HG03457 (cell line): ENCODE data around the gene RCOR3.
"Not testable (repeated sequence)": the region's sequence is repeated elsewhere in the genome, so short reads cannot be mapped to it uniquely, and the experiment has no call there.

Source experiments
- ATAC-seq: cut with Tn5 transposase; IDR thresholded peaks from one replicate; pipeline ENCODE4 v1.9.1; 2021; ENCODE audit warnings: moderate number of reproducible peaks; ENCODE audit not compliant: unreplicated experiment

The RCOR3 gene

DNA sequence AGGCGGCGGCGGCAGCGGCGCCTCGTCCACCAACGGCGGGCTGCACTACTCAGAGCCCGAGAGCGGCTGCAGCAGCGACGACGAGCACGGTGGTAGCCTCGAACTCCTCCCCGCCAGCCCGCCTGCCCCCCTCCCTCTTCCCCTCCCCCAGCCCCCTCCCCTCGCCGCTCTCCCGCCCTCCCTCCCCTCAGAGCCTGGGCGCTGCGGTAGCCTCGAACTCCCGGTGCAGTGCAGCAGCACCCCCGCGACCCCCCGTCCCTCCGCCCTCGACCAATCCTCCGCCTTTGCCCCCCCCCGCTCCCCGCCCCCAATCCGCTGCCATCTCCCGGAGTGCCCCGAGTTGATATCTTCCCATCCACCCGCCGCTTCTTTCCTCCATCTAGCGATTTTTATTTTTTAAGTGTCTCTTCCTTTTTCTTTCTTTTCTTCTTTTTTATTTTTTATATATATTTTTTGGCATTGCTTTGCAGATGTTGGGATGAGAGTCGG is 516 bp downstream of the RCOR3 start:
- no peak for ATAC-seq

DNA sequence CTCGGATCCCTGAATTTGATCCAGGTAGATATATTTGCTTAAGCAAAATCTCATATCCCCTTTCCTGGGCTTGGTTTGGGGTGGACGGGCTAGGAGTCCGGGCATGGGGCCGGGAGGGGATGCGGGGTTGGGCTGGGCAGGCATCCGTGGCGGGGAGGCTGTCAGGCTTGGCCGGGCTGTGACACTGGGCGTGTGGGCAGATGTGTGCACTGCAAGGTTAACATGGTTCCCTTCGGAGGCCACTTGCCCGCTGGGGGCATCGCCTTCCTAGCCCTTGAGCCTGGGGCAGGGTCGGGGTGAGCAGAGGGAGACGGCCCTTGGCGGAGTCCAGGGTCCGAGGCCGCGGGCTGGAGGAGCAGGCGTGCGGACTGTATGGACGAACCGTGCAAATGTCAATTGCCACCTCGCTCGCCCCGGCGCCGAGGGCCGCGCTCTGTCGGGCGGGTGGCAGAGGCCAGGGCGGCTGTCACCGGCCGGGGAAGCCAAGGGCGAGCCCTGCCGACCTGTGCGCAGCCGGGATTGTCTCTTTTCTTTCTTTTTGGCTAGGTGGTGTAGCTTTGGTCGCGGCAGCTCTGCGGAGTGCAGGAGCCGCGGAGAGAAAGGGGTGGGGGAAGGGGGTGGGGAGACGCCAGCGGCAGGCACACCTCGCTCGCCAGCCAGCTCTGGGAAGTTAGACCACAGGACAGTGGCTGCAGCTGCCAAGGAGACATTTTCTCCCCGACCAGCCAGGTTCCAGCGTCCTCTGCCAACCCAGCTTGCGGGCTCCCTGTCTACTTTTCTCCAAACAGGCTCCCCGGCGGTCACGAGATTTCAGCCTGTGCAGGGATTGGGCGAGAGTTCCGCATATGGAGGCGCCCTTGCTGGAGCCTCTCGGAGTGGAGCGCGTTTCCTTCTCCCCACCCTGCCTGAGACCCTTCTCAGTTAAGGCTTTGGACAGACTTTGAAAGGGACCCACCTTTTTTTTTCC is 1.3 kb downstream of the RCOR3 start:
- ATAC-seq, result peak; percentile 28

DNA sequence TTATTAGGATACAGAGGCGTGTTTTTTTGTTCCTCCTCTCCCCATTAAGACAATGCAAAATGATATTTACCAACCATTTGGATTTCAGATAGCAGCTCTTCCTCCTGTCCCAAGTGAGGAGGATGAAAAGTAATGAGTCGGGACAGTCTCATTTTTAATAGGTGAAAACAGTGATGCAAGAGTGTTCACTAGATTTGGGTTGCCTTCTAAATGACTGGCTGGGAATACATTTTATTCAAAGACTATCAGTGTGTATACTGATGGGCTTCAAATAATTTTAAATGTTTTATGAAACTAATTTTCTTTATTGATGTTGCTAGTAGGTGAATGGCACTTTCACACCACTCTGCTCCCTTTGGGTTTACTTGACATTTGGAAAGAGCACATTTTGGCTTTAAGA is 2.1 kb downstream of the RCOR3 start:
- no peak for ATAC-seq

DNA sequence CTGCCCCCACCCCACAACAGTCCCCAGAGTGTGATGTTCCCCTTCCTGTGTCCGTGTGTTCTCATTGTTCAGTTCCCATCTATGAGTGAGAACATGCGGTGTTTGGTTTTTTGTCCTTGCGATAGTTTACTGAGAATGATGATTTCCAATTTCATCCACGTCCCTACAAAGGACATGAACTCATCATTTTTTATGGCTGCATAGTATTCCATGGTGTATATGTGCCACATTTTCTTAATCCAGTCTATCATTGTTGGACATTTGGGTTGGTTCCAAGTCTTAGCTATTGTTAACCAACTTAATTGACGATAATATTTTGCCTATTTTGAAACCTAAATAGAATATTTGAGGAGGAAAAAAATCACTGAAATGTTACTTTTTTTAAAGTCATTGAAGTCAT is 3.9 kb downstream of the RCOR3 start:
- ATAC-seq, result not testable (repeated sequence)

DNA sequence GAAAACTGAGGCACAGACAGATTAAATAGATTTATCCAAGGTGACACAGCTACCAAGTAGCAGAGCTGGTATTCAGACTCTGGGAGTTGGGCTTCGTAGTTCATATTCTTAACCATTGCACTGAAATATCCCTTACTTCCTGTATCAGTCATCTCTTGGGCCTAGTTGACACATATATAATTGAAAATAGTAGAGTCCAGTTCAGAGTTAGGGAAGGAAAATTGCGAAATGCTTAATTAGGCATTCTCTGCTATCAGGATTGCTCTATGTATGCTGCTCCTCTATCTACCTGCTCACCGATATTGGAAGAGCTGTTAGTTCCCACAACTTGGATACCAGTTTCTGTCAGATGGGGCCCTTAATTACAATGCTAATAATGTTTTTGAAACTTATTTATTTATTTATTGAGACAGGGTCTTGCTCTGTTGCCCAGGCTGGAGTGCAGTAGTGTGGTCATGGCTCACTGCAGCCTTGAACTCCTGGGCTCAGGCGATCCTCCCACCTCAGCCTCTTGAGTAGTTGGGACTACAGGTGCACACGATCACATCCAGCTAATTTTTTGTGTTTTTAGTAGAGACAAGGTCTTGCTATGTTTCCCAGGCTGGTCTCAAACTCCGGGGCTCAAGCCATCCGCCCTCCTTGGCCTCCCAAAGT is 8.2 kb downstream of the RCOR3 start:
- no peak for ATAC-seq

DNA sequence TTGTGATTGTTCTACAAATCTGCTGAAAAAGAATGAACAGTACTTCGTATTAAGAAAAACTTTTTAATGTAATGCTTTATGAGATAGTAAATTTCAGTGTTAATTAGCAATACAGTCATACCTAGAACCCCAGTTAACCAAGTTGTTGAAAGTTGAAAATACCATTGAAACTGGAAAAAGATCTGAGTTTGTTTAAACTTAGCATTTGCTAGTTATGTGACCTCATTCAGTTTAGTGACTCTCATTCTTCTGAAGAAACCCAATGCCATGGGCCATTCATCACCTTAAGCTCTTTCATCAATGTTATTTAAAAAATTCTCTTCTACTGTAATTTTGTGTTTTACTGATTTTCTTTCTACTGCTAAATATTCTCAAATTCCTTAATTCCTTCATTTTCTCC is 20.2 kb downstream of the RCOR3 start:
- ATAC-seq, result no peak

DNA sequence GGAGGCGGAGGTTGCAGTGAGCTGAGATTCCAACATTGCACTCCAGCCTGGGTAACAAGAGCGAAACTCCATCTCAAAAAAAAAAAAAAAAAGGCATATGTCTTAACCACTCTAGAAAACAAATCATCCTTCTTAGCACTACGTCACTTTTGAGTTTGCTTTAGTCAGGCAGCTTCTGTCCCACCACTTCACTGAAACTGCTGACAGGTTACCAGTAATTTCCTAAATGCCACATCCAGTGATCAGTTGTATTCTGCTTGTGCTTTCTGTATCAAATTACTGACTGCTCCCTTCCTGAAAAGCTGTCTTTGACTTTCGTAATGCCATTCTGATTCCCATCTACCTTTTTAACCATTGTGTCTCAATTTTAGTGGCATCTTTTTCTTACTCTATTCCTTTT is 21.7 kb downstream of the RCOR3 start:
- no peak for ATAC-seq

DNA sequence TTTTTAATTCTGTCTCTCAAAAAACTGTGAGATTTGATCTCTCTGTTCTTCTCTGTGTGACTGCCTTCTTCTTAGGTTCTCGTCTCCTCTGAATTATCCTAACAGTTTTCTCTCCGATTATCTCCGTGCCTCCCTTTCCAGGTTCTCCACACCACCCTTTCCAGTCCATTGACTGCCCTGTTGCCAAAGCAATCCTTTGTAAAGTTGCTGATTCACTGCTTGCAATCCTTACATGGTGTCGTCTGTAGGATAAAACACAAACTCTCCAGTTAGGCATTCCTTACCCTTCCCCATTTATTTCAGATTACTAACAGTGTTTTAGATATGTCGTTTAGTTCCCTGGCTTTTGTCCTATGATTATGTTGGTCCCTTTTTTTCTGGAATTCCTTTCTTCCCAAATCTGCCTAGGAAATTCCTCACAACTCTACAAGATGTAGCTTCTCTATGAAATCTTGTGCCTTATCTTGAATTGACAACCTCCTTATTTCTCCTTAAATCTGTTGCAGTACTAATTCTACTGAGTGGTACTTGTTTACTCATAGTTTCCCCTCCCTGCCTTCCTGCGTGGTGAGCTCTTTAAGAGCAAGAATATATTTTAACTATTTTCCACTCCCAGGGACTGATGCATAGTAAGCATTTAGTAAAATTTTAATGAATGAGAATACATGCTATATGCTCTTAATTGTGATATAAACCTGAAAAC is 22.3 kb downstream of the RCOR3 start:
- ATAC-seq, result no peak

DNA sequence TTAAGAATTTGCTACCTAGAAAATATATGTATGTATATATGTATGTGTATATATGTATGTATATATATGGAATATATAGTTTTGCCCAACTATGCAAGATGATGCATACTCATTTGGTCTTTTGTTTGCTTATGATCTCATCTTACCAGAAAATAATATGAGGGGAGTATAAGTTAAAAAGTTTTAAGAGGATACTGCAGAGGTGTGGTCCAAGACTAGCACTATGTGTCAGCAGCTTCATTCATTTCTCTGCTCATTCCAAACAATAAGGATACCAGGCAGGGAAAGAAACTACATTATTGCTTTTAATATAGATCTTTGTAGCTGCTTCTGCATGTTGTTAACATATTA is 22.8 kb downstream of the RCOR3 start:
- ATAC-seq, result no peak

DNA sequence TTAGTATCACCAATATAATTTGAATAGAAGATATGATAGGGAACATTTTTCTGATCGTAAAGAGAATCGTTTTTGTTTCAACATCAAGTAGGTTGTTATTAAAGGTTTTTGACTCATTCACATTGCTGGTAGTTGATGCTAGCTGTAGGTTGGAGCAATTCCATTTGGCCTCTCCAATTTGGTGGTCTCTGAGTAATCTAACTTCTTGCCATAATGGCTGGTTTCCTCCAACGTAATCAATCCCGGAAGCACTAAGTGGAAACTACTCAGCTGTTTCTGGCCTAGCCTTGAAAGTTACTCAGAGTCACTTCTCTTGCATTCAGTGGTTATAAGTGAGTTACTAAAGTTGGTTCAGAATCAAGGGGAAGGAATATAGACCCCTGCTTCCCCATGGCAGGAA is 26.0 kb downstream of the RCOR3 start:
- ATAC-seq, result no peak

DNA sequence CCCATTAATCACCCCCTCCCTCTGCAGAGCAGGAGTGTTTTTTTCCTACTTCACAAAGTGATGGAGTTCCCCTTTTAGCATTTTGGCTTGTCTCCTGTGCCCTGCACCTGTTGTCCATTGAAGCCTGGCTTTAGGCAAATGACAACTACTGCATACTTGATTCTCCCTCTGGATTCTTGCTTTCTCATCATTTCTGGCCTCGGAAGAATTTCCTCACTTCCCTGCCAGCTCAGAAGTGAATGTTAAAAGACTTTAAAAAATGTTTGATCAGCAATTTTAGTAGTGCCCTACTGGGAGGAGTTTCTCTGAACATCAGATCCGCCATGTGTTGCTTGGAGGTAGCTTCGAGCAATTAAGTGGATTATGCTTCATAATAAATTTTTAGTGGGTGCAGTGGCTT is 28.1 kb downstream of the RCOR3 start:
- no peak for ATAC-seq

DNA sequence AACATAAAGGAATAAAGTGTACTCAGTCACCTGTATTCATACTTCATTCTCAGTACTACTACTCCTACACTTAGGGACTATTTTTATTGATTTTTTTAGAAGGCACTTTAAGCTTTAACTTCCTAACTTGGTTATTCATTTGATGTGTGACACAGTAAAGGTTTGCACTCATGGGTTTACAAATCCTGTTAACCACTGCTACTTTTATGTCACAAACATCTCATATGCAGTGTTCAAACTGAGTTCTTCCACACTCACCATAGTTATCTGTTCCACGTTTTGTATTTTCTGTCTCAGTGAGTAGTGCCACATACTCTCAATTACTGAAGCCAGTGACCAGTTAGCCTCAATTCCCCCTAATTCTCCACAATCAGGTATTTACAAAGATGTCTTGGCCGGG is 33.2 kb downstream of the RCOR3 start:
- ATAC-seq, result no peak

DNA sequence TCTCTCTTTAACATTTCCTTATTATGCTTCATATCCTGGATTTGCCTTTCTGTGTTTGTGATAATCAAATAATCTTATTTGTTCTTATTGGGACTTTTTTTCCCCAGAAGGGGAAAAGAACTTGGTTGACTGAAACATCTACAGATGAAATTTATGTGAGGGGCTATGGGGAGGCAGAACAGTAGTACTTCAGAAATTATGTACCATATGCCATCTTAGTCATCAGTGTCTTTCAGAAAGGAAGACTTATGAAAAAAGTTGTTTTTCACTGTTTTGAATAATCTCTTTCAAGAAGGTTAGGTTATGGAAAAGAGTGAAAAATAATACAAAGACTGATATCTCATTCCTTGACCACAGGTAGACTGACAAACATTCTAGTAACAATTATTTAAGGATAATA is 37.2 kb downstream of the RCOR3 start:
- no peak for ATAC-seq

DNA sequence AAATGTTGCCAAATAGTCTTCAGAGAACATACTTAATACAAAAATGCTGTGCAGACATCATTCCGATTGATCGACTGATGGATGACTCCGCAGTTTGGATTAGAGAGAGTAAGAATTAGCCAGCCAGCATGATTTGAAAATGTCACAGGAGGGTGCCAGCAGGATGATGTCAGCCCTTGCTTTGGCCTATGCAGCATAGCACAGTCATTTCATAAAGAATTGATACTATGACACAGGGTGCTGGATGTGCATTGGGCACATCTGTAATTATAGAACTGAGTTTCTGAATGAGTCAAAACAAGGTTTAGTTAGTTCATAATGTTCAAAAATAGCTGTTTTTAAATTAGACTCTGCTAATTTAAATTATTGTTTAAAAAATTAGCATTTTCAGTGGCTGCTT is 45.9 kb downstream of the RCOR3 start:
- ATAC-seq, result peak; percentile 93

DNA sequence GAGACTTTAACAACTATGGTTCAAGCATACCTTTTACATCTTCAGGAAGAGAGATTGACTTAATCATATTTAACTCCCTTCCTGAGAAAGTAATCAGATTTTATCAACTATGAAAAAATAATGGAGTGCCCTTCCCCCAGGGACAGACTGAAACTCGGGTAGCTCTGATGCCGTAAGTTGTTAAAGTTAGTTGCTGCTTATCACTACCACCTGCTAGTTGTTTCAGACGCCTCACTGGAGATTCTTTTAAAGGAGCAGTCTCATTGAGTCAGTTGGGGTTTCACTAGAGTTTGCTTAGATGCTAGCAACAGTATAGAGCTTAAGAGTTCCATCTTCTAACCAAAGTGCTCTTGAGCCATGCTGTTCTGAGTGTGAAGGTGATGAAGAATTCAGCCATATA is 50.5 kb downstream of the RCOR3 start:
- ATAC-seq, result no peak

DNA sequence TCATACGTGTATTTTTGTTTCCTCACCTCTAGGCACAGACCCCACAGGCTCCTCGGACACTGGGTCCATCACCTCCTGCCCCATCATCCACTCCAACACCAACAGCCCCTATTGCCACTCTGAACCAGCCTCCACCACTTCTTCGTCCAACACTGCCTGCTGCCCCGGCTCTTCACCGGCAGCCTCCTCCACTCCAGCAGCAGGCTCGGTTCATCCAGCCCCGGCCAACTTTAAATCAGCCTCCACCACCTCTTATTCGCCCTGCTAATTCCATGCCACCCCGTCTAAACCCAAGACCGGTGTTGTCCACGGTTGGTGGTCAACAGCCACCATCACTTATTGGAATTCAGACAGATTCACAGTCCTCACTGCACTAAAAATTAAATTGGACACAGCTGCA is 54.2 kb downstream of the RCOR3 start:
- no peak for ATAC-seq

DNA sequence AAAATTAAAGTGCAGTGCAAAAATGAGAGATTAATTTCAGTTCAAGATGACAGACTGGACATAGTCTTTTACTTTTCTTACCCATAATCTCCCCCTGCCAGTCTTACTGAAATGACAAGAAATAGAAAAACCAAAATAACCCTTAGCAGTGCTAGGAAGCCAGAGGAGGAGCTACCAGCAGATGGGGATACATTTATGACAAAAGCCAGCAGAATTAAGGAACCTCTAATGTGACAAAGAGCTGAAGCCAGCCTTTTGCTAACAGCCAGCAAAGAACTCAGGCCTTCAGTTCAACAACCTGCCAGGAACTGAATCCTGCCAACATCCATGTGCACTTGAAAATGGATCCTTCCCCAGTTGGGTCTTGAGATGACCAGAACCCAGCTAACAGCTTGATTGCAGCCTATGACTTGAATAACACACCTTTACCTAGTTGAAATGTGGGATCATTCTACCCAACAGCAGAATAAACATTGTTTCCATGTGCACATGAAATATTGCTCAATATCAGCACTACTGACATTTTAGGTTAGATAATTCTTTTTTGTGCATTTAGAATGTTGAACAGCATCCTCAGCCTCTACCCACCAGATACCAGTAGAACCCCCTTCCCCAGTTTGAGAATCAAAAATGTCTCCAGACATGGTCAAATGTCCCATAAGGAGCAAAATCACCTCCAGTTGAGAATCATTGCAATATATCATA is 59.6 kb downstream of the RCOR3 start:
- ATAC-seq, result no peak

DNA sequence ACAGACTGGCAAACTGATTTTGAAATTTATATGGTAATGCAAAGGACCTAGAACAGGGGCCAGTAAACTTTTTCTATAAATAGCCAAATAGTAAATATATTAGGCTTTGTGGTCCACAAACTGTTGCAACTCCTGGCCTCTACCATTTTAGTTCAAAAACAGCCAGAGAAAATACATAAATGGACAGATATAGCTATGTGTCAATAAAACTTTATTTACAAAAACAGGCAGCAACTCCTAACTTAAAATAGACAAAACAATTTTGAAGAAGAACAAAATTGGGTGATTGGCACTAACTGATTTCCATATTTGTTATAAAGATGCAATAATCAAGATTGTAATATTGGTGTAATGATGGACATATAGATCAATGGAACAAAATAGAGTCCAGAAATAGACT is 60.7 kb downstream of the RCOR3 start:
- ATAC-seq, result no peak

DNA sequence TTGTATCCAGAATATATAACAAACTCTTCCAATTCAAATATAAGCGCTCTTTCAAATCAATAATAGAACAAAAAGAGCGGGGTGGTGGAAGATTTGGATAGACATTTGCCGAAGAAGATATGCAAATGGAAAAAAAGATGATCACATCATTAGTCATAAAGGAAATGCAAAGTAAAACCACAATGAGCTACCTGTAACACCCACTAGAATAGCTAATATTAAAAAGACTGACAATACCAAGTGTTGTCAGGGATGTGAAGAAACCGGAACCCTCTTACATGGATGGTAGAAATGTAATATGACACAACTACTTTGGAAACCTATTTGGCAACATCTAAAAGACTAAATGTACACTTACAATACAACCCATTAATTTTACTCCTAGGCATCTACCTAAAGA is 61.8 kb downstream of the RCOR3 start:
- no peak for ATAC-seq

DNA sequence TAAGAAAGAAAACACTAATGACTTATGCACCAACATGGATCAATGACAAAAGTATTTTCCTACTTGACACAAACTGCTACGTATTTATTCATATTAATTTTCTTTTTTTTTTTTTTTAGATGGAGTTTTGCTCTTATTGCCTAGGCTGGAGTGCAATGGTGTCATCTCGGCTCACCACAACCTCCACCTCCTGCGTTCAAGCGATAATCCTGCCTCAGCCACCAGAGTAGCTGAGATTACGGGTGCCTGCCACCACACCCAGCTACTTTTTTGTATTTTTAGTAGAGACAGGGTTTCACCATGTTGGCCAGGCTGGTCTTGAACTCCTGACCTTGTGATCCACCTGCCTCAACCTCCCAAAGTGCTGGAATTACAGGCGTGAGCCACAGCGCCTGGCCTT is 62.5 kb downstream of the RCOR3 start:
- not testable (repeated sequence) for ATAC-seq
